Bronchial epithelial cell (primary cell): ENCODE results near the gene RITA1. TPM values are rescaled to one million over a fixed set of nuclear protein-coding genes. Genes with fewer than 3 reads are reported as not detected.

Experiments
- DNase-seq: peaks from one replicate; pipeline ENCODE4 v3.0.0-alpha.2; 2010; ENCODE audit warnings: low read depth
- FAIRE-seq: peaks from 2 replicates; lab custom pipeline; 2011; peaks lifted over from hg19 to GRCh38; lab: Jason Lieb, UNC
- H3K27me3 ChIP-seq: 2 replicates; pipeline ENCODE4 v1.5.1; 2011; ENCODE audit warnings: low read length; ENCODE audit not compliant: control insufficient read depth, insufficient read depth
- H3K36me3 ChIP-seq: 2 replicates; pipeline ENCODE4 v1.5.1; 2011; ENCODE audit warnings: low read length; ENCODE audit not compliant: control insufficient read depth, insufficient read depth
- H3K4me3 ChIP-seq: 2 replicates; pipeline ENCODE4 v1.5.1; 2011; ENCODE audit warnings: mild to moderate bottlenecking, low read depth, low read length, control low read depth
- CTCF ChIP-seq: IDR thresholded peaks from 2 replicates; pipeline ENCODE4 v1.5.1; 2011; ENCODE audit warnings: mild to moderate bottlenecking, moderate library complexity, low read length, control low read depth, inconsistent platforms; ENCODE audit not compliant: insufficient read depth, severe bottlenecking
- total RNA-seq: library from RNA; depleted of rRNA; stranded (reverse); fragments of >200 nt; gene quantifications from 2 replicates; pipeline ENCODE4 v1.2.1, GENCODE V29; 2014

RITA1 gene
- total RNA-seq, 1 donor from 2014 or later = 17.6 TPM

- DNase-seq = no peak
- no peak for FAIRE-seq
- Histone ChIP-seq H3K36me3 (peaks cover 16% of the 10 kb centered on the region), H3K27me3 (no peaks in the 10 kb centered on the region), H3K4me3 (no peak overlapping the region)
- TF ChIP-seq CTCF = no peak
These were observed 41.4 kb downstream of the RITA1 start for GRCh38 chr12:113226696-113227568.

- Histone ChIP-seq H3K4me3 (no peak overlapping the region), H3K36me3 (peaks cover 24% of the 10 kb centered on the region), H3K27me3 (no peaks in the 10 kb centered on the region)
- no peak for FAIRE-seq
- TF ChIP-seq CTCF = no peak
- DNase-seq = no peak
These were observed 42.3 kb downstream of the RITA1 start for GRCh38 chr12:113227686-113228391.

GRCh38 chr12:113228394-113229028 is 43.0 kb downstream of the RITA1 start:
- FAIRE-seq = no peak
- DNase-seq = peak; percentile 13
- Histone ChIP-seq H3K27me3 (no peaks in the 10 kb centered on the region), H3K36me3 (peaks cover 30% of the 10 kb centered on the region), H3K4me3 (no peak overlapping the region)
- TF ChIP-seq CTCF = no peak

GRCh38 chr12:113230315-113231234 is 45.1 kb downstream of the RITA1 start:
- FAIRE-seq (no peak), DNase-seq (no peak)
- Histone ChIP-seq H3K4me3 (no peak overlapping the region), H3K36me3 (peaks cover 32% of the 10 kb centered on the region), H3K27me3 (no peaks in the 10 kb centered on the region)
- no peak for TF ChIP-seq CTCF
